Glutamatergic neuron (in vitro differentiated cells): ENCODE data around the gene AARS2. TPM values are rescaled to one million over a fixed set of nuclear protein-coding genes. Genes with fewer than 3 reads are reported as not detected.

Experiments used
- DNase-seq: peaks from one replicate; pipeline ENCODE4 v3.0.0; 2022
- H3K27ac Mint-ChIP-seq: one replicate; pipeline ENCODE4 v1.8.0; 2020; ENCODE audit warnings: mild to moderate bottlenecking, mixed read lengths, inconsistent platforms; ENCODE audit not compliant: unreplicated experiment
- H3K27me3 Mint-ChIP-seq: one replicate; pipeline ENCODE4 v1.8.0; 2020; ENCODE audit warnings: mild to moderate bottlenecking, moderate library complexity, mixed read lengths, inconsistent platforms; ENCODE audit not compliant: unreplicated experiment
- H3K36me3 Mint-ChIP-seq: one replicate; pipeline ENCODE4 v1.8.0; 2020; ENCODE audit warnings: mild to moderate bottlenecking, mixed read lengths, inconsistent platforms; ENCODE audit not compliant: unreplicated experiment
- H3K4me1 Mint-ChIP-seq: one replicate; pipeline ENCODE4 v1.8.0; 2020; ENCODE audit warnings: mild to moderate bottlenecking, low read depth, mixed read lengths, inconsistent platforms; ENCODE audit not compliant: unreplicated experiment
- H3K4me3 Mint-ChIP-seq: one replicate; pipeline ENCODE4 v1.8.0; 2020; ENCODE audit warnings: mild to moderate bottlenecking, mixed read lengths, inconsistent platforms; ENCODE audit not compliant: unreplicated experiment
- H3K9me3 Mint-ChIP-seq: one replicate; pipeline ENCODE4 v1.8.0; 2020; ENCODE audit warnings: mild to moderate bottlenecking, moderate library complexity, mixed read lengths, inconsistent platforms; ENCODE audit not compliant: unreplicated experiment
- total RNA-seq: library from RNA; stranded (reverse); fragmentation: NEBNext Ultra II Directional; extraction: Animal tissue kit (Norgen Biotek cat#: 25700); gene quantifications from one replicate; pipeline ENCODE4 v1.2.1, GENCODE V29; 2021; ENCODE audit not compliant: unreplicated experiment
- TF ChIP-seq, protein P1 (sequence below): fragments of 200-600 bp; sonication (generic); IDR thresholded peaks from one replicate; pipeline ENCODE4 v1.5.0; 2021; ENCODE audit not compliant: partially characterized antibody, unreplicated experiment

AARS2 gene
- total RNA-seq, 1 donor from 2014 or later, result 41.7 TPM

DNA sequence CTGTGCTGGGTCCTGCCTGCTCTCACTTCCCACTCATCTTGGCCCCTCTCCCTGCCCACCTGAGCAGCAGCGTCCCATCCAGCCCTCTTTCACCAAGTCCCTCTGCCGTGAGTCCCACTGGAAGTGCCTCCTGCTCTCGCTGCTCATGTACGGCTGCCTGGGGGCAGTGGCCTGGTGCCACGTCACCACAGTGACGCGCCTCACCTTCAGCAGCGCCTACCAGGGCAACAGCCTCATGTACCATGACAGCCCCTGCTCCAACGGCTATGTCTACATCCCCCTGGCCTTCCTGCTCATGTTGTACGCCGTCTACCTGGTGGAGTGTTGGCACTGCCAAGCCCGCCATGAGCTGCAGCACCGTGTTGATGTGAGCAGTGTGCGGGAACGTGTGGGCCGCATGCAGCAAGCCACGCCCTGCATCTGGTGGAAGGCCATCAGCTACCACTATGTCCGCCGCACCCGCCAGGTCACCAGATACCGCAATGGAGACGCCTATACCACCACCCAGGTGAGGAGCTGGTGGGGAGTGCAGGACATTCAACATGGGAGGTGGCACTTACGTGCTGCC, 40.1 kb downstream of the AARS2 start:
- TF ChIP-seq, protein P1, sequence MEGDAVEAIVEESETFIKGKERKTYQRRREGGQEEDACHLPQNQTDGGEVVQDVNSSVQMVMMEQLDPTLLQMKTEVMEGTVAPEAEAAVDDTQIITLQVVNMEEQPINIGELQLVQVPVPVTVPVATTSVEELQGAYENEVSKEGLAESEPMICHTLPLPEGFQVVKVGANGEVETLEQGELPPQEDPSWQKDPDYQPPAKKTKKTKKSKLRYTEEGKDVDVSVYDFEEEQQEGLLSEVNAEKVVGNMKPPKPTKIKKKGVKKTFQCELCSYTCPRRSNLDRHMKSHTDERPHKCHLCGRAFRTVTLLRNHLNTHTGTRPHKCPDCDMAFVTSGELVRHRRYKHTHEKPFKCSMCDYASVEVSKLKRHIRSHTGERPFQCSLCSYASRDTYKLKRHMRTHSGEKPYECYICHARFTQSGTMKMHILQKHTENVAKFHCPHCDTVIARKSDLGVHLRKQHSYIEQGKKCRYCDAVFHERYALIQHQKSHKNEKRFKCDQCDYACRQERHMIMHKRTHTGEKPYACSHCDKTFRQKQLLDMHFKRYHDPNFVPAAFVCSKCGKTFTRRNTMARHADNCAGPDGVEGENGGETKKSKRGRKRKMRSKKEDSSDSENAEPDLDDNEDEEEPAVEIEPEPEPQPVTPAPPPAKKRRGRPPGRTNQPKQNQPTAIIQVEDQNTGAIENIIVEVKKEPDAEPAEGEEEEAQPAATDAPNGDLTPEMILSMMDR, result no peak
- no peak for DNase-seq
- H3K36me3 Mint-ChIP-seq, result no peaks in the 10 kb centered on the region
- peak overlapping the region; percentile 80 for H3K4me3 Mint-ChIP-seq
- peaks cover 50% of the 10 kb centered on the region for H3K4me1 Mint-ChIP-seq
- peak overlapping the region; percentile 84 for H3K27ac Mint-ChIP-seq
- H3K27me3 Mint-ChIP-seq, result peaks cover 28% of the 10 kb centered on the region
- H3K9me3 Mint-ChIP-seq, result peaks cover 27% of the 10 kb centered on the region

DNA sequence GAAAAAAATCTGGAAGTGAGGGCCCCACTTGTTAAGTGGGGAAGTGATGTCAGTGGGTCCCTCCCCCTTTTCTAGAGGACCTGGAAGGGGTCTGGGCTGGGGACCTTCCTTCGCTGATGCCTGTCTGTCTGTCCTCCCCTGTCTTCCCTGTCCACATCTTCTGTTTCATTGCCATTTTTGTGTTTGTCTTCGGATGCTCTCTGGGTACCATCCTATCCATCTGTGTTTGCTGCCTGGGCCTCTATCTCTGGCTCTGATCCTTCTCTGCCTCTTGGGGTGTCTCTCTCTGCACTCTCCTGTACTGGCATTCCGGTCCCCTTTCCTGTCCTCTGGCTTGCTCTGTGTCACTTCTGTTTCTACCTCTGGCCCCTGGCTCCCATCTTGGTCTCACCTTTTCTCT, 40.6 kb downstream of the AARS2 start:
- peaks cover 46% of the 10 kb centered on the region for H3K4me1 Mint-ChIP-seq
- DNase-seq, result no peak
- H3K27me3 Mint-ChIP-seq, result peaks cover 24% of the 10 kb centered on the region
- H3K27ac Mint-ChIP-seq, result peak overlapping the region; percentile 57
- no peaks in the 10 kb centered on the region for H3K36me3 Mint-ChIP-seq
- TF ChIP-seq, protein P1, result no peak
- peaks cover 26% of the 10 kb centered on the region for H3K9me3 Mint-ChIP-seq
- H3K4me3 Mint-ChIP-seq, result peak overlapping the region; percentile 80

DNA sequence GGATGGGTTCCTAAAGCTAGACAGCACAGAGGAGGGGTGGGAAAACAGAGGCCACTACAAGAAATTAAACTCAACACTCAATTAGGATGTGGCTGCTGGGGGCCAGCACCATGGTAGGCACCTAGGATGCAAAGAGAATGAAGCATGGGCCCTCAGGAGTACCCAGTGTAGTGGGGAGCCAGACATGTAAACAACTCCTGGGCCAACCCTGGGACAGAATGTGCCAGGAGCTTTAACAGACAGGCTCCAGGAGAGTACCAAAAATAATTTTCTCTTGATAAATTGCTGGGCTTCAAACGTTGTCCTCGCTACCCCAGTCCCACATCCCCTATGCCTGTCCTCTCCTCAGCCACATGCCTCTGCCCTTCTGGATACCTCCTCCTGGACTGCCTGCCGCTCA, 41.2 kb downstream of the AARS2 start:
- DNase-seq, result no peak
- Mint-ChIP-seq H3K4me1 (peaks cover 42% of the 10 kb centered on the region), H3K36me3 (no peaks in the 10 kb centered on the region), H3K9me3 (peaks cover 24% of the 10 kb centered on the region), H3K27ac (peak overlapping the region; percentile 96), H3K4me3 (peak overlapping the region; percentile 92), H3K27me3 (peaks cover 23% of the 10 kb centered on the region)
- TF ChIP-seq, protein P1, result no peak

DNA sequence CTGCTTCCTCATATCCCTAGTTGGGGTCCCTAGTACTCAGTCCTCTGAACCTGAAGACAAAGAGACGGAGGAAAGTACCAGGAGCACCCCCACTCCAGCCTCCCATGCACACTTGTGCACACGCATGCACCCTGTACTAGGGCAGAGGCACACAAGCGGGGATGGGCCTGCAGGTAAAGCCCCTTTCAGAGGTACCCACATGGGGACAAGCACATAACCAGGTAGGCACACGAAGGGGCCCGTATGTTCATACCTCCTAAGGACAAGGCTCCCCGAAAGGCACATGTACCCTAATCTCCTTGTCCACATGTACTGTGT, 41.8 kb downstream of the AARS2 start:
- H3K9me3 Mint-ChIP-seq, result peaks cover 24% of the 10 kb centered on the region
- TF ChIP-seq, protein P1, result no peak
- H3K27ac Mint-ChIP-seq, result peak overlapping the region; percentile 96
- no peaks in the 10 kb centered on the region for H3K36me3 Mint-ChIP-seq
- peaks cover 22% of the 10 kb centered on the region for H3K27me3 Mint-ChIP-seq
- H3K4me3 Mint-ChIP-seq, result peak overlapping the region; percentile 92
- H3K4me1 Mint-ChIP-seq, result peaks cover 39% of the 10 kb centered on the region
- no peak for DNase-seq

DNA sequence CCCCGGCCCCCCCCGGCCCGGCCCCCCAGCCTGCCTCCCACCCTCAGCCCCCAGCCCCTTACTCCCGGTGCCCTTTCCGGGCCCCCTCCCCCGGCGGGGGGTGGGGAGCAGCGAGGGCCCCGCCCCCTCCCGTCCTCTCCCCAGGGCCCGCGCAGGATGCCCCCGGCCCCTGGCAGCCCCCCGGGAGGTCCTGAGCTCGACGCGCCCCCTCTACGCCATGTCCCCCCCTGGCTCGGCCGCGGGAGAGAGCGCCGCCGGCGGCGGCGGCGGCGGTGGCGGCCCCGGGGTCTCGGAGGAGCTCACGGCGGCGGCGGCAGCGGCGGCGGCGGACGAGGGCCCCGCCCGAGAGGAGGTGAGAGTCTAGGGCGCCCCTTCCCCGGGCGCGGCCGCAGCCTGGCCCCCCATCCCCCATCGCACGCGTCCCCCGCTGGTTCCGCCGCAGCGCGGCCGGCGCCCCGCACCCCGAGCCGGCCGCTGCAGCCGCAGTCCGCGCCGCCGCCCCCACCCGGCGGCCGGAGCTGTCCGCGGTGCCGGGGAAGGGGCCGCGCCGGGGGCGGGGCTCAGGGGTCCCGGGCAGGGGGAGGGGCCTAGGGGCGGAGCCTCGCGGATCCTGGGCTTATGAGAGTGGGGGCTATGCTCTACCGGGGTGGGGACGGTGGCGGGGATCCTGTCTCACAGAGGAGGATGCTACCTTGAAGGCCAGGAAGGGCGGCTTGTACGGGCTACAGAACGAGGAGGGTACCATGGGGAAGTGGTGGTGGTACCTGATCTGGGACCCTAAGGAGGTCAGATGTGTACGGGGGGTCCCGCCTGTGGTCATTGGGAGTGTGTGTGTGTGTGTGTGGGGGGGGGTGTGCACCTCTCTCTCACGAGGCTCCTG, 42.4 kb downstream of the AARS2 start:
- peak; percentile 87 for DNase-seq
- Mint-ChIP-seq H3K27ac (peak overlapping the region; percentile 96), H3K4me3 (peak overlapping the region; percentile 92)

More for the DNA sequence above, 42.4 kb downstream of the AARS2 start:
- Mint-ChIP-seq H3K4me1 (peaks cover 39% of the 10 kb centered on the region), H3K36me3 (no peaks in the 10 kb centered on the region), H3K9me3 (peaks cover 24% of the 10 kb centered on the region), H3K27me3 (peaks cover 23% of the 10 kb centered on the region)
- TF ChIP-seq, protein P1, result no peak
